Measurements from ENCODE around the gene ITPR1.

Gene ITPR1

DNA sequence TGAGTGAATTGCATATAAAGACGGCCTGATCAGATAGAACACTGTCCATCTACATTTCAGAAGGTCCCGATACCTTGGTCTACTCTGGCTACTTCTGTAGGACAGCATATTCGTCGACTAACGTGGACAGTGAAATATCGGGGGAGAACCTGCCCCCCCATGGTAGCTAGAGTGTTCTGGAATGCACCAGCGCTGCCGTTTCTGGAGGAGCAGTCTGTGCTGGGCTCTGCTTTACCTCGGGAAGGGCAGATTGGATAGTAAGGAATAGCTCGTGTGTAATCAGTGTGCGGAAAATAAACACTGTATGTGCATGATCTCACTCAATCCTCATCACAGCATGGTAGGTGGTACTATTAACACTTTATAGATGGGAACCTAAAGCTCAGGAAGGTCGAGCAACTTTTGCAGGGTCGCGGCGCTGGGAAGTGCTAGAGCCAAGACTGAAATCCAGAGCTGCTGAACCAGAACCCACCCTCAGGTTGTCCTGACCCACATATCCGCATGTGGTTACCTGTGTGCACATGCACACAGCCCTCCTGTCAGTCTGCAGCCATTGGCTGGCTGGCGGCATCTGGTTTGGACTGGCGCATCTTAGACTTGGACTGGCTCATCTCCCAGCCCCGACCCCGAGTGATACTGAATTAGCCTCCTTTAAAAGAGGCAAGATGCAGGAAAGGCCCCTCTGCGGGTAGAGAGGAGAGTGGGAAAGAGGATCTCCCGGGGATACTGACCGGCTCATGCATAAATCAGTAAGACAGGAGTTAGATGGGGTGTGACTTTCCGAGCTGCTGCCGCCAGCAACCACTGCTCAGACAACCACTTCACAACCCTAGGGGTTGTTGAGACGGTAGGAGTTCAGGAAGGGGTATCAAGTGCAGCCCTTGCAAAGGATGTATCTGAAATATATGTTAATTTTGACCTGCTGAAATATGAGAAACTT lies 331.1 kb downstream of the ITPR1 start:
- no peak overlapping the region for H3K4me3 ChIP-seq (ENCODE audit: low read length)

DNA sequence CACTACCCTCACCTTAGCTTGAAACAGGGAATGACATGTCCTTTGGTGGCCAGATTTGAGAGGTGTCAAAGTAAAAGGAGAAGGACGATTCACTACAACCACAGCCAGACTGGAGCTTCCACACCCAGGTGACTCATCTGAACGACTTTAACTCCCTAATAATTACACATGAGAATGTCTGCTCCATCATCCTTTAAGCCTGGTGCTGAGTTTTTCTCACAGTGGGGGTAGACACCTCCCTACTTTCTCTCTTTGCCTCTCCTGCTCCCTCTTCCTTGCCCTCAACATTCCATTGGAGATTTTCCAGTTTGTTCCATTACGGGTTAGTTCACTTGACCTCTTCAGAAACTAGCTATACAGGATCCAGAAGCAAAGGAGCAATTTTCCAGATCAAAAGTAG lies 331.8 kb downstream of the ITPR1 start:
- H3K4me3 ChIP-seq (ENCODE audit: low read length): no peak overlapping the region
- TF ChIP-seq ZNF274 (IDR thresholded peaks at IDR 0.05; ENCODE audit: low read depth, low read length): no peak

More for the DNA sequence above, 331.1 kb downstream of the ITPR1 start:
- TF ChIP-seq ZNF274 (IDR thresholded peaks at IDR 0.05; ENCODE audit: low read depth, low read length): no peak

DNA sequence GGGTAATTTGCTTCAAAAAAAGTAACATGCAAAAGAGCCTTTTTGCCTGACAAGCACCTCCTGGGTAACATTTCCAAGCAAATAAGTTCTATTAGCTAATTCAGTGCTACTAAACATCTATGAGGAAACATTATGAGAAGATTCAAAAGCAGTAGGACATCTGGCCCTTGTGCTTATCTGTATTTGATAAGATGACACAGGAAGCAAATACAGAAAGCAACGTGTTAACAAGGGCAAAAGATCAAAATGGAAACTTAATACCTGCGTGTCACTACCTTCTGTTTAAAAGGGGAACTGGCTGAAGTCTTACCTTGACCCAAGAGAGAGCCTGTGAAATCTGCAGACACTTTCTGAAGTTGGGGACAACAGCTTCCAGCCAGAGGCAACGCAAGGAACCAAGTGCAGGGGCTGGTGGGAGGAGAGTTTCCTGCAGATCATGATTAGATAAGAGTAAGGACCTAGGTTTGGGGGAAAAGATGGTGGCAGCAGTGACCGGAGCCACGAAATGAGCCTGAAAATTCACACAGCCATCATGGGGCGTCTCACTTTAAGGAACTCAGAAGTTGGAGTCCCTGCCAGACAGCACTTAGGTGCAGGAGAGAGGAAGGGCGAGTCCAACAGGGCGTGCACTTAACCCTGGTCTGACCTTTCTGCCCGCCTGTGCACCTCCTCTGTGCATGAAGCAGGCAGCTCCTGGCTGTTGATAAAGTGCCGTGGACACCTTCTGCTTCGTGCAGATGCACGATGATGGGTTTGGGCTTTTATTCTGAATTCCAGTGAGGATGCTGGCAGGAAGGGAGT lies 332.5 kb downstream of the ITPR1 start:
- no peak for TF ChIP-seq ZNF274 (IDR thresholded peaks at IDR 0.05; ENCODE audit: low read depth, low read length)
- no peak overlapping the region for H3K4me3 ChIP-seq (ENCODE audit: low read length)

DNA sequence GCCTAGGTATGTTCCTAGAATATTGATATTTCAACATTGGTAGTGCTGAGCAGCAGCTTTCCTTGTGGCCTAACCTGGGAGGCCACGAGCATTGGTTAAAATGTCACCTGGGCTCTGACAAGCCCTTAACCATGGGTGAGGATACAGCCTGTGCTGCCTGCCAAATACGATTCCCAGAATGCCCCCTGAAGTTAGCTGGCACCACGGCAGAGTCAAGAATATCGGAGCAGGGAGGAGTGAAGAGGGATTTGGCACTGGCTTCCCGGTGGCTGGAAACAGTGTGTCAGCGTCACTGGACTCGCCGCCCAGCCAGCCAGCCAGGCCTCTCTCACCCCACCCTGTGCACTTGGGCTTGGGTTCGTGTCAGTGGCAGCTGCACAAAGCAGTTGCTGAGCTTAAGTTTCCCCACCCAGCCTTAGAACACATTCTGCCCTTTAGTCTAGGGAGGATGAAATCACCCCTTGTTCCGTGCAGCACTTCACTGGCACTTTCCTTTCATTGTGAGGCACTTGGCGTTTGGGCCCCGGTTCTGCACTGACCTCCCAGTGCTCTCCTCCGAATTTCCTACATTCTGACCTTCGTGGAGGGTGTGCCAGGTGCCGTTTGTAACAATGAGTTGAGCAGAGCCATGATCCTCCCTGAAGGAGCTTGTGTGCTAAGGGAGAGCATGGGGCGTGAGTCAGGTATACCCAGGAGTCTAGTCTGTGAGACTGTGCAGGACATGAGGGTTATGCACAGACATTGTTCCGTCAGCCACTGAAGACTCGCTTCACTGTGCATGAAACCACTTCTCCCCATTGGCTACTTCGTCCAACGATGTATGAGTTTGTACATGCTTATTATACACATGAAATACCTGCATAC lies 333.3 kb downstream of the ITPR1 start:
- H3K4me3 ChIP-seq (ENCODE audit: low read length): no peak overlapping the region
- TF ChIP-seq ZNF274 (IDR thresholded peaks at IDR 0.05; ENCODE audit: low read depth, low read length): no peak

DNA sequence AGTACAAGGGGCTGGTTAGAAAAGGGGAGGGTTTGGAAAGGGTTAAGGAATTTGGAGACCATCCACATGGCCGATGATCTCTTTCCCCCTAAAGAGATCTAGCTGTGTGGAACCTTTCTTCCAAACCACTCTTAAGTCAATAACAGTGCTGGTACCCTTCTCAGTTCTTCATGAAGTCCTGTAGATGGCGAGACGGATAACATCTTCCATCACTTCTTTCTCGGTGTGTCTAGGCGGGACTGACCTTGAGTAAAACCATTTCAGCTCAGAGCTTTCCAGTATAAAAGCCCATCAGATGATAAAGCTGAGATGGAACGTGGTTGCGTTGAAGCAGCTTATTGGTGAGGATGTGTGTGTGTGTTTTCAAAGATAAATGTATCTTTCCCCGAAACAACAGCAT lies 334.6 kb downstream of the ITPR1 start:
- no peak overlapping the region for H3K4me3 ChIP-seq (ENCODE audit: low read length)
- TF ChIP-seq ZNF274 (IDR thresholded peaks at IDR 0.05; ENCODE audit: low read depth, low read length): no peak

DNA sequence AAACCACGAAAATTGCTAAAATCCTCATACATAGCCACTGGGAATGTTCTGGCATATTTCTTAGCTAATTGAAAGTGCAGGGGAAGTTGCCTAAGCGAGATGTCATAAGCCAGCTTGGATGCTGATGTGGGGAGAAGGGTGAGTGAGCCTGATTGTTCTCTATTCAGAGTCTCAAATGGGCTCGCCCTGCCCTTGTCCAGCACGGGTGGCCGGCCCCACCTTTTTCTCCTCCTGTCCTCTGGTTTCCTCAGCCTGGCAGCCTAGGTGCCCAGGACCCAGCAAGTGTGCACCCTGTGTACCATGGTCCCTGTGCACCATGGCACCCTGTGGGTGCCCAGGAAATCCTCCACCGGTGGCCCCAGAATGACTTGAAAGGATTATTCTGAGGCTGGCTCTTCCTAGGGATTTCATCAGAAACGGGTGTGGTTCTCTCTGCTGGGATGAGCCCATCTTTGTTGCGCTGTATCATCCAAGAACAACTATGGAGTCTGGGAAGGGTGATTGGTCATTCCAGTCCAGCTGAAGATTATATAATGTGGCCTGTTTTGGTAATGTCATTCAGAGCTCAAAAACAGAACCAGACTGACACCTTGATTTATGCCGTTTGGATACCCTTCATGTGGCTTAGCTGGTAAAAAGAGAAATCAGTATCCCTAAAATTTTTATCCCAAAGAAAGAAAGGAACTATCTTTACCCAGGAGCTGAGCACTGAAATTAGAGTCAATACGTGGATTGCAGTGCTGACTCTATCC lies 335.3 kb downstream of the ITPR1 start:
- TF ChIP-seq ZNF274 (IDR thresholded peaks at IDR 0.05; ENCODE audit: low read depth, low read length): no peak

DNA sequence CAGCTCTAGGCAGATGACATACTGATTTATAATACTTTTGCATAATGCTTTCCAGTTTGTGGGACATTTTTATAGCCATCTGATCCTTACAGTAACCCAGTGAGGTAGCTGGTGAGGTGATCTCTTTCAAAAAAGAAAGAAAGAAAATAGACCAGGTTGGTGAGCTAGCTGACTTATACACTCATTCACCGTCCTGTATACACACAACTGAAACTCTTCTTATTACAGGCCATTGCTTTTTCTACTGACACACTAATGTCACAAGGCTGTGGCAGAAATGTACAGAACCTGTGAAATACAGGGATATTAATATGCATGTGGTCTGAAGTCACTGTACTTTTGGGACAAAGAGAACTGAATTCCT lies 335.9 kb downstream of the ITPR1 start:
- no peak overlapping the region for H3K4me3 ChIP-seq (ENCODE audit: low read length)
- no peak for TF ChIP-seq ZNF274 (IDR thresholded peaks at IDR 0.05; ENCODE audit: low read depth, low read length)

More for the DNA sequence above, 335.3 kb downstream of the ITPR1 start:
- H3K4me3 ChIP-seq (ENCODE audit: low read length): no peak overlapping the region

DNA sequence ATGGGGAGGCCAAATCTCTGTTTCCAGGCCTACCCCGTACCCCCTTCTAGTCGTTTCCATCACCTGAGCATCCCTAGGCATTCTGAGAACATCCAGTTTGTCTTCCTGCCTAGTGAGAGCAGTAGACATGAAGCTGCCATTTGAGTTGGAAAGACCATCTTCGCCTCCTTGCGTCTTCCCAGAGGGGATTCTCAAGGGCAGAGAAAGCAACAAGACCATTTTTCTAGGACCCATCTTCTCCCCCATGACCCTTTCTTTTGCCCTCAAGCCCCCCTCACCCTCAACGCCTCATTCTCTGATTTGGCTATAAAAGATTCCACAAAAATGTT lies 337.4 kb downstream of the ITPR1 start:
- H3K4me3 ChIP-seq (ENCODE audit: low read length): peak overlapping the region; percentile 69
- TF ChIP-seq ZNF274 (IDR thresholded peaks at IDR 0.05; ENCODE audit: low read depth, low read length): no peak

DNA sequence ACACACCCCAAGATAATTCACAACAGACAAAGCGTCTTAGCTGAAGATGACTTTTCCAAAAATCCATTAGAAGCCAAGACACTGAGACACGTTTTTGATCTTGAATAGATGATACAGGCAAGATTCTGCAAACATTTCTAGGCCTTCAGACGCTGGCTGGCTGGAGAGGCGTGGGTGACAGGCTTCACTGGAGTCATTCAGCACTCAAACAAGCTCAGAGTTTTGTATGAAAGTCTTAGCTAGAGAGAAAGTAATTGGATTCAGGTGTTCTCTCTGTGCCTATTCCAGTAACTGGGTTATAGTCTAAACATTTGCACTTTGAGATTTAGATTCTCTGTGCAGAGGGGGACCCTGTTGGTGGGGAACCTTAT lies 338.4 kb downstream of the ITPR1 start:
- no peak overlapping the region; the same call in 1 of the 2 replicates for H3K4me3 ChIP-seq (ENCODE audit: low read length)
- TF ChIP-seq ZNF274 (IDR thresholded peaks at IDR 0.05; ENCODE audit: low read depth, low read length): no peak

DNA sequence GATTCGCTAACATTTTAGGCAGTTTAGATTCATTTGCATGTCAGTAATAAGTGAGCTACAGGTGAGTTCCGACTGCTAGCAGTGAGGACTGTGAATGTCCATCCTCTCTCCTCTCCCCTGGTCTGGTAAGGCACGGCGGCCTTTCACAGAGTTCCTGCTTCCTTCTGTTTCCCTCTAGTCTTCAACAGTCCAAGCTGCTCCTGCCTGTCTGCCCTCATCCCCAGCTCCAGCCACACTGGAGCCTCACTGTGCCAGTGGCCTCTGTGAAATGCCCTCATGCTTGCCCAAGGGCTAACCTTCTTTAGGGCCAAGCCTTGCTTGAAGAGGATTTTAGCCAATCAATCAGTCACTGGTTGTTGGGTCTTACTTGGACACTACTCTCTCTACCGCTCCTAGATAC lies 340.3 kb downstream of the ITPR1 start:
- TF ChIP-seq ZNF274 (IDR thresholded peaks at IDR 0.05; ENCODE audit: low read depth, low read length): no peak
- no peak overlapping the region for H3K4me3 ChIP-seq (ENCODE audit: low read length)

DNA sequence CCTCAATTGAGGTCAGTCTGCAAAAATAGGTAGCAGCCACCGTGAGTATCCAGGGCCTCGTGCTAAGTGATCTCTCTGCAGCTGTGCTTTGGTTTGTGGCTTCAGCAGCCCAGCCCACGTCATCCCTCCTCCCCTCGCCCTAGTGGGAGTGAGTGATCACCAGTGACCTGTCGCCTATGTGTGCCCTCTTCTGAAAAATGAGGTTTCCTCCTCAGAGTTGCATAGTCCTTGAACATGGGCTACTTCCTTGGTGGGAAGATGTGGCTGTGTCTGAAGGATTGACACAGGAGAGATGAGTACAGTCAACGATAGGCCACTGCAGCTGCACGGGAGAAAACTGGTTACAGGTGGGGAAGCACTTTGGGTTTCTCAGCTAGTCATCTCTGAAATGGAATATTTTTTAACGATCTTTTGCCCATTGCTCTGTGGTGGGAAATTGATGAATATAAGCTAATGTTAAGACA lies 341.3 kb downstream of the ITPR1 start:
- TF ChIP-seq ZNF274 (IDR thresholded peaks at IDR 0.05; ENCODE audit: low read depth, low read length): no peak
- no peak overlapping the region for H3K4me3 ChIP-seq (ENCODE audit: low read length)

DNA sequence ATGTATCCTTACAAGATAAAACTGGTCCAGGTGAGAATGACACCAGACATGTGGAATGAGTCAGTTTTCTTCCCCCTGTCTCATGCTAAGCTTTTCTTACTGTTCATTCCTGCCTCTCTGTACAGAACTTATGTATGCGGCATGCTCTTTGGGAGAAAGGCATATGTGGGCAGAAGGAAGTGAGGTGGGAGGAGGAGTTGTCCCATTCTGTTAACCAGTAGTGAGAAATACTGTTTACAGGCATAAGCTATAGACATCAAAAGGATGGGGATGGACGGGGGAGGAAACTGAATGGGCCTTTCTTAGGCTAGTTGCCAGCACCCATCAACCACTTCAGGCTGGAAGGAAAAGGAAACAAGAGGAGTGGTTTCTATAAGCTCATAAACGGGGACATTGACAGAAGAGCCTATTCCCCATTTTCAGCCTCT lies 342.5 kb downstream of the ITPR1 start:
- no peak for TF ChIP-seq ZNF274 (IDR thresholded peaks at IDR 0.05; ENCODE audit: low read depth, low read length)

DNA sequence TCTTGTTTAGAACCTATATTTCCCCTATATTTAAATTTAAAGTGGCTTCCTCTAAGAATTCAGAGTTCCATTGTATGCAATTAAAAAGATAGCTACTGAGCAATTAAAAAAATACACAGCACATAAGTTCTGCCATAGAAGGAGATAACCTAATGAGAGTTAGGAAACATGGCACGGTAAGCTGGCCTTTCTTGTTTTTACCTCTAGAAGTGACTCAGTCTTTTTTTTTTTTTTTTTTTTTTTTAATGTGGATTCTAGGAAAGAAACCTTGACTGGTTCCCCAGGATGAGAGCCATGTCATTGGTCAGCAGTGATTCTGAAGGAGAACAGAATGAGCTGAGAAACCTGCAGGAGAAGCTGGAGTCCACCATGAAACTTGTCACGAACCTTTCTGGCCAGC lies 343.4 kb downstream of the ITPR1 start:
- TF ChIP-seq ZNF274 (IDR thresholded peaks at IDR 0.05; ENCODE audit: low read depth, low read length): no peak
- no peak overlapping the region for H3K4me3 ChIP-seq (ENCODE audit: low read length)

More for the DNA sequence above, 342.5 kb downstream of the ITPR1 start:
- no peak overlapping the region for H3K4me3 ChIP-seq (ENCODE audit: low read length)
